ENCODE measurements around the gene ICAM2.

Gene ICAM2

DNA sequence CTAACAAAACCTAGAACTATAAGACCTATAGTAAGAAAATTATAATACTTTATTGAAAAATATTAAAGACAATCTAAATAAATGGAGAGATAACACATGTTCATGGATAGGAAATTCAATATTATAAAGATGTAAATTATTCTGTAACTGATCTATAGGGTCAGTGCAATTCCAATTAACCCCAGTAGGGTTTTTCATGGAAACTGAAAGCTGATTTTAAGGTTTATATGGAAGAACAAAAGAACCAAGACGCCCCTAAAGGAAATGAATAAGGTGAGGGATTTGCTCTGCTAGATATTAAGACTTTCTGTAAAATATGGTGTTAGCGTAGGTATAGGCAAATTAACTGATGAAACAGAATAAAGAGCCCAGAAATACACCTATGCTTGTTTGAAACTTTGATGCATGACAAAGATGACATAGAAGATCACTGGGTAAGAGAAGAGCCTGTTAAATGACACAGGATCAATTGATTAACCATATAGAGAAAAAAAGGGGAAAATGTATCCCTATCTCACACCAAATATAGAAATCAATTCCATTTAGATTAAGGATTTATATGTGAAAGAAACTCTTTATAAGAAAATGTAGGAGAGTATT, 3.0 kb downstream of the ICAM2 start:
- Histone ChIP-seq H3K27ac (no peak overlapping the region), H3K4me3 (IDR thresholded peaks at IDR 0.05; ENCODE audit: insufficient read depth, low read depth, low read length) (no peak overlapping the region), H2AFZ (ENCODE audit: low read depth) (no peak overlapping the region), H4K20me1 (ENCODE audit: insufficient read depth) (no peaks in the 10 kb centered on the region), H3K36me3 (ENCODE audit: insufficient read depth) (no peaks in the 10 kb centered on the region), H3K79me2 (ENCODE audit: insufficient read depth, low read depth) (no peaks in the 10 kb centered on the region; the same call in 1 of the 2 replicates), H3K4me2 (no peak overlapping the region), H3K4me1 (ENCODE audit: low read depth, poor library complexity, severe bottlenecking) (peaks cover 45% of the 10 kb centered on the region), H3K27me3 (ENCODE audit: insufficient read depth, low read depth) (no peaks in the 10 kb centered on the region), H3K9ac (no peak overlapping the region)
- TF ChIP-seq, protein P1, sequence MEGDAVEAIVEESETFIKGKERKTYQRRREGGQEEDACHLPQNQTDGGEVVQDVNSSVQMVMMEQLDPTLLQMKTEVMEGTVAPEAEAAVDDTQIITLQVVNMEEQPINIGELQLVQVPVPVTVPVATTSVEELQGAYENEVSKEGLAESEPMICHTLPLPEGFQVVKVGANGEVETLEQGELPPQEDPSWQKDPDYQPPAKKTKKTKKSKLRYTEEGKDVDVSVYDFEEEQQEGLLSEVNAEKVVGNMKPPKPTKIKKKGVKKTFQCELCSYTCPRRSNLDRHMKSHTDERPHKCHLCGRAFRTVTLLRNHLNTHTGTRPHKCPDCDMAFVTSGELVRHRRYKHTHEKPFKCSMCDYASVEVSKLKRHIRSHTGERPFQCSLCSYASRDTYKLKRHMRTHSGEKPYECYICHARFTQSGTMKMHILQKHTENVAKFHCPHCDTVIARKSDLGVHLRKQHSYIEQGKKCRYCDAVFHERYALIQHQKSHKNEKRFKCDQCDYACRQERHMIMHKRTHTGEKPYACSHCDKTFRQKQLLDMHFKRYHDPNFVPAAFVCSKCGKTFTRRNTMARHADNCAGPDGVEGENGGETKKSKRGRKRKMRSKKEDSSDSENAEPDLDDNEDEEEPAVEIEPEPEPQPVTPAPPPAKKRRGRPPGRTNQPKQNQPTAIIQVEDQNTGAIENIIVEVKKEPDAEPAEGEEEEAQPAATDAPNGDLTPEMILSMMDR (conservative IDR thresholded peaks at IDR 0.05; ENCODE audit: low read depth, low read length): peak; percentile 48

DNA sequence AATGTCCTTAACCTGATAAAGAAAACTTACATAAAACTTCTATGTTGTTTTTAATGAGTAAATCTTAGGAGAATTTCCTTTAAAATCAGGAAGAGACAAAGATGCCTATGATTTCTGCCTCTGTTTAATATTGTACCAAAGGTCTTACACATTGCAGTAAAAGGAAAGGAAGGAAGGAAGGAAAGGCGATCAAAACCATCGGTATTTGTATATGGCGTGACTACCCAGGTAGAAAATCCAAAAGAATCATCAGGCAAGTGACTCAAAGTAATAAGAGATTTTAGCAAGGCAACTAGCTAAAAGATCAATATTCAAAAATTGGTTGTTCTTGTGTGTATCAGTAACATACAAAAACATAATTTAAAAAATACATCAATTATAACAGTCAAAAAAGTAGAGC, 3.5 kb downstream of the ICAM2 start:
- TF ChIP-seq, protein P1 (conservative IDR thresholded peaks at IDR 0.05; ENCODE audit: low read depth, low read length): no peak
- Histone ChIP-seq H3K36me3 (ENCODE audit: insufficient read depth) (no peaks in the 10 kb centered on the region), H3K27me3 (ENCODE audit: insufficient read depth, low read depth) (no peaks in the 10 kb centered on the region), H2AFZ (ENCODE audit: low read depth) (no peak overlapping the region), H4K20me1 (ENCODE audit: insufficient read depth) (no peaks in the 10 kb centered on the region), H3K79me2 (ENCODE audit: insufficient read depth, low read depth) (no peaks in the 10 kb centered on the region; the same call in 1 of the 2 replicates), H3K4me2 (no peak overlapping the region), H3K4me1 (ENCODE audit: low read depth, poor library complexity, severe bottlenecking) (peaks cover 45% of the 10 kb centered on the region), H3K4me3 (IDR thresholded peaks at IDR 0.05; ENCODE audit: insufficient read depth, low read depth, low read length) (no peak overlapping the region), H3K9ac (no peak overlapping the region), H3K27ac (no peak overlapping the region)

DNA sequence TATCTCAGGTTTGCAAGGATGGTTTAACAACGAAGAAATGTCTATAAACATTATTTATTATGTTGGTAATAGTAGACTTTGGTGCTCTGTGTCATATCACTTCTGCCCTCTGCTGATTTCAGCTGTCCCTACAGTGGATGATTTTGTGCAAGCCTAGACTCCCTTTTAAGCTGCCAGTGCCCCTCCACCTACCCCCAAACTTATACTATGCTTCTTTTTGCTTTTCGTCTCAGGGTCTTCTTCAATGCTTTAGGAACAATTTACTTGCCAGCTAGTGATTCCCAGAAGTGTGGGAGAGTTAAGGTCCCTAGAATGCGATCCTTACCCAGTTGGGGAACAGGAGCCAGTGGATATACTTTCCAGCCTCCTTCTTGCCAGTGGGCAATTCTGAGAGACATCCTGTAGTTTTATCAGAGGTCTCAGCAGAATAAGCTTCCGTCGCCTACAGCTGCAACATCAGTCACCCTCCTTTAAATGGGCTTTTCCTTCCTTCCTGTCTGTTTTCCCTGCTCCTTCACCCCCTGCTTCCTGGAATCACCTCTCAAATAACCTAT, 4.1 kb downstream of the ICAM2 start:
- Histone ChIP-seq H3K27me3 (ENCODE audit: insufficient read depth, low read depth) (no peaks in the 10 kb centered on the region), H2AFZ (ENCODE audit: low read depth) (no peak overlapping the region), H3K9ac (no peak overlapping the region), H3K79me2 (ENCODE audit: insufficient read depth, low read depth) (no peaks in the 10 kb centered on the region; the same call in 1 of the 2 replicates), H3K4me3 (IDR thresholded peaks at IDR 0.05; ENCODE audit: insufficient read depth, low read depth, low read length) (no peak overlapping the region), H4K20me1 (ENCODE audit: insufficient read depth) (no peaks in the 10 kb centered on the region), H3K4me2 (no peak overlapping the region), H3K36me3 (ENCODE audit: insufficient read depth) (no peaks in the 10 kb centered on the region), H3K4me1 (ENCODE audit: low read depth, poor library complexity, severe bottlenecking) (peaks cover 40% of the 10 kb centered on the region), H3K27ac (no peak overlapping the region)
- TF ChIP-seq, protein P1 (conservative IDR thresholded peaks at IDR 0.05; ENCODE audit: low read depth, low read length): no peak

DNA sequence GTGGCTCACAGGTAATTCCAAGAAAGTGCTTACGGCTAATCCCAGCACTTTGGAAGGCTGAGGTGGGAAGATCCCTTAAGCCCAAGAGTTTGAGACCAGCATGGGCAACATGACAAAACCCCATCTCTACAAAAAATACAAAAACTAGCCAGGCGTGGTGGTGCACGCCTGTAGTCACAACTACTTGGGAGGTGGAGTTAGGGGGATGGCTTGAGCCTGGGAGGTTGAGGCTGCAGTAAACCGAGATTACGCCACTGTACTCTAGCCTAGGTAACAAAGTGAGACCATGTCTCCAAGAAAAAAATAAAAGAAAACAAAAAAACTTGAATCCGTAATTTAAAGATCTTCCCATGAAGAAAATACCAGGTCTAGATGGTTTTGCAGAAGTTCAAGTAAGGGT, 5.0 kb downstream of the ICAM2 start:
- H3K4me3 ChIP-seq (IDR thresholded peaks at IDR 0.05; ENCODE audit: insufficient read depth, low read depth, low read length): no peak overlapping the region
- peak overlapping the region; percentile 65; the same call in 1 of the 2 replicates for H3K4me2 ChIP-seq
- H3K79me2 ChIP-seq (ENCODE audit: insufficient read depth, low read depth): no peaks in the 10 kb centered on the region; the same call in 1 of the 2 replicates
- H3K9ac ChIP-seq: no peak overlapping the region
- no peaks in the 10 kb centered on the region for H4K20me1 ChIP-seq (ENCODE audit: insufficient read depth)
- H2AFZ ChIP-seq (ENCODE audit: low read depth): no peak overlapping the region
- TF ChIP-seq, protein P1 (conservative IDR thresholded peaks at IDR 0.05; ENCODE audit: low read depth, low read length): no peak
- H3K36me3 ChIP-seq (ENCODE audit: insufficient read depth): no peaks in the 10 kb centered on the region
- H3K4me1 ChIP-seq (ENCODE audit: low read depth, poor library complexity, severe bottlenecking): peaks cover 34% of the 10 kb centered on the region
- no peaks in the 10 kb centered on the region for H3K27me3 ChIP-seq (ENCODE audit: insufficient read depth, low read depth)
- no peak overlapping the region for H3K27ac ChIP-seq
